Nephron progenitor cell (in vitro differentiated cells): ENCODE results near the gene PHC2.
A peak's percentile ranks its signal among the peaks of the same experiment; 100 is the strongest.

Experiments
- DNase-seq: peaks from one replicate; pipeline ENCODE4 v3.0.0; 2021
- H3K27ac Mint-ChIP-seq: 2 replicates; pipeline ENCODE4 v1.8.0; 2021; ENCODE audit warnings: mild to moderate bottlenecking, moderate library complexity, mixed read lengths
- H3K27me3 Mint-ChIP-seq: 2 replicates; pipeline ENCODE4 v1.8.0; 2021; ENCODE audit warnings: mild to moderate bottlenecking, low read depth, mixed read lengths; ENCODE audit not compliant: poor library complexity
- H3K36me3 Mint-ChIP-seq: 2 replicates; pipeline ENCODE4 v1.8.0; 2021; ENCODE audit warnings: low read depth, mixed read lengths
- H3K4me1 Mint-ChIP-seq: 2 replicates; pipeline ENCODE4 v1.8.0; 2021; ENCODE audit warnings: mixed read lengths
- H3K4me3 Mint-ChIP-seq: 2 replicates; pipeline ENCODE4 v1.8.0; 2021; ENCODE audit warnings: mild to moderate bottlenecking, moderate library complexity, mixed read lengths
- H3K9me3 Mint-ChIP-seq: 2 replicates; pipeline ENCODE4 v1.8.0; 2021; ENCODE audit warnings: mild to moderate bottlenecking, moderate library complexity, mixed read lengths
- TF ChIP-seq, protein P1 (sequence below): fragments of 200-600 bp; sonication (generic); IDR thresholded peaks from 2 replicates; pipeline ENCODE4 v1.5.0; 2021; ENCODE audit warnings: antibody characterized with exemption

PHC2 gene

GRCh38 chr1:33394770-33395169 lies 36.1 kb downstream of the PHC2 start:
- TF ChIP-seq, protein P1, sequence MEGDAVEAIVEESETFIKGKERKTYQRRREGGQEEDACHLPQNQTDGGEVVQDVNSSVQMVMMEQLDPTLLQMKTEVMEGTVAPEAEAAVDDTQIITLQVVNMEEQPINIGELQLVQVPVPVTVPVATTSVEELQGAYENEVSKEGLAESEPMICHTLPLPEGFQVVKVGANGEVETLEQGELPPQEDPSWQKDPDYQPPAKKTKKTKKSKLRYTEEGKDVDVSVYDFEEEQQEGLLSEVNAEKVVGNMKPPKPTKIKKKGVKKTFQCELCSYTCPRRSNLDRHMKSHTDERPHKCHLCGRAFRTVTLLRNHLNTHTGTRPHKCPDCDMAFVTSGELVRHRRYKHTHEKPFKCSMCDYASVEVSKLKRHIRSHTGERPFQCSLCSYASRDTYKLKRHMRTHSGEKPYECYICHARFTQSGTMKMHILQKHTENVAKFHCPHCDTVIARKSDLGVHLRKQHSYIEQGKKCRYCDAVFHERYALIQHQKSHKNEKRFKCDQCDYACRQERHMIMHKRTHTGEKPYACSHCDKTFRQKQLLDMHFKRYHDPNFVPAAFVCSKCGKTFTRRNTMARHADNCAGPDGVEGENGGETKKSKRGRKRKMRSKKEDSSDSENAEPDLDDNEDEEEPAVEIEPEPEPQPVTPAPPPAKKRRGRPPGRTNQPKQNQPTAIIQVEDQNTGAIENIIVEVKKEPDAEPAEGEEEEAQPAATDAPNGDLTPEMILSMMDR = no peak
- Mint-ChIP-seq H3K27ac (no peak overlapping the region), H3K4me3 (no peak overlapping the region), H3K27me3 (no peaks in the 10 kb centered on the region), H3K4me1 (peaks cover 97% of the 10 kb centered on the region), H3K9me3 (no peaks in the 10 kb centered on the region), H3K36me3 (peaks cover 44% of the 10 kb centered on the region)
- DNase-seq = no peak

GRCh38 chr1:33393991-33394390 lies 36.9 kb downstream of the PHC2 start:
- no peaks in the 10 kb centered on the region for H3K9me3 Mint-ChIP-seq
- no peak overlapping the region for H3K4me3 Mint-ChIP-seq
- no peaks in the 10 kb centered on the region for H3K27me3 Mint-ChIP-seq
- TF ChIP-seq, protein P1 = no peak
- peaks cover 44% of the 10 kb centered on the region for H3K36me3 Mint-ChIP-seq
- H3K4me1 Mint-ChIP-seq = peaks cover 97% of the 10 kb centered on the region
- peak overlapping the region; percentile 78 for H3K27ac Mint-ChIP-seq
- no peak for DNase-seq

DNA sequence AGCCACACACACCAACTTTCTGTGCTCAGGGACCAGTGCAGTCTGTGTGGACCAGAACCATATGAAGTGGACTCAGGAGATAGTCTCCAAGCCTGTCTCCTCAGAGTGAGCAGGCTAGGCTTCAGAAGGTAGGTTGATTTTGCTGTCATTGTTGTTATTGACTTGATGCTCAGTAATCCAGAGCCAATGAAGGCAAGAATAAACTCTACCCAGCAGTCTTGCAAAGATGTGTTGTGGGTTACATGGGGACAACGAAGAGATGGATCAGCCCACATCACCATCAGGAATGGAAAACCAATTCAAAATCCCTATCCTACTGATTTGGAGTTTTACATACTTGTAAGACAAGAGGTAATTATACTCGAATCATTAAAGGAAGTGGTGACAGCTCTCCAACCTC lies 37.4 kb downstream of the PHC2 start:
- peak overlapping the region; percentile 78 for H3K27ac Mint-ChIP-seq
- TF ChIP-seq, protein P1 = no peak
- H3K27me3 Mint-ChIP-seq = no peaks in the 10 kb centered on the region
- H3K4me1 Mint-ChIP-seq = peaks cover 97% of the 10 kb centered on the region
- DNase-seq = no peak
- H3K4me3 Mint-ChIP-seq = peak overlapping the region; percentile 8
- peaks cover 39% of the 10 kb centered on the region for H3K36me3 Mint-ChIP-seq
- no peaks in the 10 kb centered on the region for H3K9me3 Mint-ChIP-seq

GRCh38 chr1:33392639-33393038 lies 38.3 kb downstream of the PHC2 start:
- no peak for DNase-seq
- H3K9me3 Mint-ChIP-seq = no peaks in the 10 kb centered on the region
- peak overlapping the region; percentile 78 for H3K27ac Mint-ChIP-seq
- no peaks in the 10 kb centered on the region for H3K27me3 Mint-ChIP-seq
- TF ChIP-seq, protein P1 = no peak
- H3K4me3 Mint-ChIP-seq = peak overlapping the region; percentile 4
- H3K36me3 Mint-ChIP-seq = peaks cover 34% of the 10 kb centered on the region
- H3K4me1 Mint-ChIP-seq = peaks cover 94% of the 10 kb centered on the region

GRCh38 chr1:33392206-33392605 lies 38.7 kb downstream of the PHC2 start:
- no peaks in the 10 kb centered on the region for H3K27me3 Mint-ChIP-seq
- H3K9me3 Mint-ChIP-seq = no peaks in the 10 kb centered on the region
- H3K27ac Mint-ChIP-seq = no peak overlapping the region
- no peak overlapping the region for H3K4me3 Mint-ChIP-seq
- peaks cover 34% of the 10 kb centered on the region for H3K36me3 Mint-ChIP-seq
- TF ChIP-seq, protein P1 = no peak
- peaks cover 93% of the 10 kb centered on the region for H3K4me1 Mint-ChIP-seq
- no peak for DNase-seq

- no peak overlapping the region for H3K27ac Mint-ChIP-seq
- TF ChIP-seq, protein P1 = no peak
- H3K9me3 Mint-ChIP-seq = no peaks in the 10 kb centered on the region
- peaks cover 86% of the 10 kb centered on the region for H3K4me1 Mint-ChIP-seq
- no peak overlapping the region for H3K4me3 Mint-ChIP-seq
- DNase-seq = no peak
- no peaks in the 10 kb centered on the region for H3K27me3 Mint-ChIP-seq
- H3K36me3 Mint-ChIP-seq = peaks cover 34% of the 10 kb centered on the region
These were observed 39.4 kb downstream of the PHC2 start for GRCh38 chr1:33391343-33392078.
